OCI-LY7 (cell line): ENCODE data around the gene TAF4.

ENCODE experiments used
- EZH2phosphoT487 ChIP-seq: fragments of 200-600 bp; sonication (generic); IDR thresholded peaks from 2 replicates; pipeline ENCODE4 v1.6.1; 2018; ENCODE audit warnings: low read depth, borderline replicate concordance, mild to moderate bottlenecking, mixed run types, antibody characterized with exemption, low read length, moderate library complexity, mixed read lengths
- TF ChIP-seq, protein P1 (sequence below): fragments of 200-600 bp; sonication (generic); conservative IDR thresholded peaks from 2 replicates; pipeline ENCODE4 v1.5.1; 2014; ENCODE audit warnings: mild to moderate bottlenecking, antibody characterized with exemption, low read length, moderate library complexity, mixed read lengths

DNA sequence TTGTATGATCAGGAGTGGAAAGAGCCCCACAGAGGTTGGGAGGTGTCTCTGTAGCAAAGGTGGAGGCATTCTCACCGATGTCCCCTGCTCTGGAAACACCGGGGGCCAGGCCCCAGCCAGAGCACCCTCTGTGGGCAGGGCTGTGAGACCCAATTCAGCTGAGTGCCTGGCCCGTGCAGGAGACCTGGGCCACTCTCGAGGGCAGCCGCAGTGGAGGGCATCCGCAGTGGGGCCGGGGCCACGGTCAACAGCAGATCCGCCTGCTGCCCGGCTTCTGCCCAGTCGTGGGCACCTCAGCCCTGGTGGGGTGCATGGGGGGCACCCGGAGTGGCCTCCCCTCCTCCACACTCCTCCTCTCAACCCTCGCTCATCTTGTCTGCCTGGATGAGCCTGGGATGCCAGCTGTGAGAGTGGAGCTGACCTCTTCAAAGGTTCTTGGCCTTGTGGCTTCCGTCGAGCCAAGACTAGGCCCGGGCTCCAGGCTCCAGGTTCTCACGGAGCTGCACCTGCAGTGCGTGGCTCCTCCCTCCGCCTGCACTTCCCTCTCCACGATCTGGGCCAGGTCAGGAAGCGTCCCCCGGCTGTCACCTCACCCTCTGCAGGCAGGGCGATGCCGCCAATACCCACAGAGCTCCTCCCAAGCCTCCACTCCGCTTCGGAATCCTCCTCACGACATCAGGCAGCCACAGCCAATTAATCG is 134.8 kb downstream of the TAF4 start:
- TF ChIP-seq, protein P1, sequence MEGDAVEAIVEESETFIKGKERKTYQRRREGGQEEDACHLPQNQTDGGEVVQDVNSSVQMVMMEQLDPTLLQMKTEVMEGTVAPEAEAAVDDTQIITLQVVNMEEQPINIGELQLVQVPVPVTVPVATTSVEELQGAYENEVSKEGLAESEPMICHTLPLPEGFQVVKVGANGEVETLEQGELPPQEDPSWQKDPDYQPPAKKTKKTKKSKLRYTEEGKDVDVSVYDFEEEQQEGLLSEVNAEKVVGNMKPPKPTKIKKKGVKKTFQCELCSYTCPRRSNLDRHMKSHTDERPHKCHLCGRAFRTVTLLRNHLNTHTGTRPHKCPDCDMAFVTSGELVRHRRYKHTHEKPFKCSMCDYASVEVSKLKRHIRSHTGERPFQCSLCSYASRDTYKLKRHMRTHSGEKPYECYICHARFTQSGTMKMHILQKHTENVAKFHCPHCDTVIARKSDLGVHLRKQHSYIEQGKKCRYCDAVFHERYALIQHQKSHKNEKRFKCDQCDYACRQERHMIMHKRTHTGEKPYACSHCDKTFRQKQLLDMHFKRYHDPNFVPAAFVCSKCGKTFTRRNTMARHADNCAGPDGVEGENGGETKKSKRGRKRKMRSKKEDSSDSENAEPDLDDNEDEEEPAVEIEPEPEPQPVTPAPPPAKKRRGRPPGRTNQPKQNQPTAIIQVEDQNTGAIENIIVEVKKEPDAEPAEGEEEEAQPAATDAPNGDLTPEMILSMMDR, result no peak
- TF ChIP-seq EZH2phosphoT487, result no peak
